Activated CD8-positive, alpha-beta memory T cell treated with anti-CD3 and anti-CD28 coated beads for 1 hour (primary cell): ENCODE results near the gene GRB2.
"Not testable (repeated sequence)": the region's sequence is repeated elsewhere in the genome, so short reads cannot be mapped to it uniquely, and the experiment has no call there.

Experiments used
- DNase-seq, 2 donors: peaks; one replicate each; pipeline ENCODE4 v3.0.0-alpha.2; 2020; ENCODE audit warnings: low read depth in 1 of 2; ENCODE audit errors: extremely low read depth in 1 of 2

Gene GRB2

GRCh38 chr17:75289832-75290337 lies 115.6 kb downstream of the GRB2 start:
- peak; percentile 35 to 48 for DNase-seq

DNA sequence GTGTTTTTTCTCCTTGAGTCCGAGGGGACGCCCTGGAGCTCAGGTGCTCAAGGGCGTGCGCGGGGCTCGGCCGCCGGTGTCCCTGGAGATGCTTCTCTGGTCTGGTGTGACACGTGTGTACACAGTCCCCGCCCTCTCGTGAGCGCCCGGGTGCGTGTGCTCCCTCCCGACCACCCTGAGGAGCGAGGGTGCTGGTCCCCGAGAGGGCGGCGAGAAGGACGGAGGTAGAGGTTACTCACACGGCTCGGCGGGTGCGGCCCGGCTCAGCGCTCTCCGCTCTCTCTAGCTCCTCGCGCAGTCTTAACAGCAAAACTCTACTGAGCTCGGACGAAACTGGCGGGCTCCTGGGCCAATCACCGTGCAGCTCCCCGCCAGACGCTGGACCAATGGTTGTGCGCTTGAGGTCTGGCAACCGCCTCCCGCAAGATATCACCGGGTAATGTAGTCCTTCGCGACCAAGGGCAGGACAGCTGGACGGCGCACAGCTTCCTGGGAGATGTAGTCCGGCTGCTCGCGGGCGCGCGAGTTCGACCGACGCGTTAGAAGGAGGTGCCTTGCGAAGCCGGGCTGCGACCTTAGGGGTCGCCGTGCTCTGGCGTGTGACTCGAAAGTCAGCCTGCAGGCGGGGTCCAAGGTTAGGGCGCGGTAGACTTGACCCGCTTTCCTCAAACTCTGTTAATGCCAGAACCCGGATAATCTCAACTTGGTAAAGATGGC lies 116.2 kb downstream of the GRB2 start, which contains the start of gene SLC25A19:
SLC25A19 (minus strand) TSS at position 319 of the 717 bp plus-strand sequence. CDS start 2,669 bp downstream, outside the sequence.
- DNase-seq = peak; percentile 91 to 93

- peak in 1 of 2 donors; percentile 6 for DNase-seq
These were observed 116.7 kb downstream of the GRB2 start for GRCh38 chr17:75288770-75289114.

- DNase-seq = no peak
These were observed 117.1 kb downstream of the GRB2 start for GRCh38 chr17:75288359-75288758.

GRCh38 chr17:75287221-75287620 lies 118.3 kb downstream of the GRB2 start:
- no peak for DNase-seq

DNA sequence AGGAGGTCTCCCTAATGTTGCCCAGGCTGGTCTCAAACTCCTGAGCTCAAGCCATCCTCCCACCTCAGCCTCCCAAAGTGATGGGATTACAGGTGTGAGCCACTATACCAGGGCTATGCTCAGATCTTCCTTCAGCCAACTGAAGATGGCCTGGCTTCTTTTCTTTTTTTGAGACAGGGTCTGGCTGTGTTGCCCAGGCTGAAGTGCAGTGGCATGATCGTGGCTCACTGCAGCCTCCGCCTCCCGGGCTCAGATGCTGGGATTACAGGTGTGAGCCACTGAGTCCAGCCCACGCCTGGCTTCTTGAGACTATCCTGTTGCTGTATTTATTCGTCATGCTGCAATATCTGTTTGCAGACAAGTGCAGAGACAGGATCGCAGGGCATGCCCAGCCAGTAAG lies 120.4 kb downstream of the GRB2 start:
- no peak for DNase-seq

DNA sequence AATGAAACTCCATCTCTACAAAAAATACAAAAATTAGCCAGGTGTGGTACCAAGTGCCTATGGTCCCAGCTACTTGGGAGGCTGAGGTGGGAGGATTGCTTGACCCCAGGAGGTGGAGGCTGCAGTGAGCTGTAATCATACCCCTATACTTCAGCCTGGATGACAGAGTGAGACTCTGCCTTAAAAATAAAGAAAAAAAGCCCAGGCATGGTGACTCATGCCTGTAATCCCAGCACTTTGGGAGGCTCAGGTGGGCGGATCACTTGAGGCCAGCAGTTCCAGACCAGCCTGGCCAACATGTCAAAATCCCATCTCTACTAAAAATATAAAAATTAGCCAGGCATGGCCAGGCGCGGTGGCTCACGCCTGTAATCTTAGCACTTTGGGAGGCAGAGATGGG lies 125.3 kb downstream of the GRB2 start:
- not testable (repeated sequence) for DNase-seq

DNA sequence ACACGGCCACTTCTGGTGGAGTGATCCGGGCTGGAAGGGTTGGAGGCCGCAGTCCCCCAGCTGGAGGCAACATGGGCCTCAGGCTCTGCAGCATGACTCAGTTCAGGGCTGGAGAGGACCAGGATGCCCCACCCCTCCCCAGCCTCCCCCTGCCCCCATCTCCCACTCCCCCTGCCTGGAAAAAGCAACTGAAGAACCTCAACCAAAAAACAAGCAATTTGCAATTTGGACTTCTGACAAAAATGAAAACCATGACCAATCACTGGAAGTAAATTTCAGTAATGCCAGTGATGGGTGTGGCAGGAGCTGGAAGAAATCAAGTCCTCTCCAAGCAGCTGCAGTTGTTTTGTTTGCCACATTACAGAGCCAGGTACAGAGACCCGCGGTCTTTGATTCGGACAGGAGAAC lies 127.8 kb downstream of the GRB2 start:
- no peak for DNase-seq

DNA sequence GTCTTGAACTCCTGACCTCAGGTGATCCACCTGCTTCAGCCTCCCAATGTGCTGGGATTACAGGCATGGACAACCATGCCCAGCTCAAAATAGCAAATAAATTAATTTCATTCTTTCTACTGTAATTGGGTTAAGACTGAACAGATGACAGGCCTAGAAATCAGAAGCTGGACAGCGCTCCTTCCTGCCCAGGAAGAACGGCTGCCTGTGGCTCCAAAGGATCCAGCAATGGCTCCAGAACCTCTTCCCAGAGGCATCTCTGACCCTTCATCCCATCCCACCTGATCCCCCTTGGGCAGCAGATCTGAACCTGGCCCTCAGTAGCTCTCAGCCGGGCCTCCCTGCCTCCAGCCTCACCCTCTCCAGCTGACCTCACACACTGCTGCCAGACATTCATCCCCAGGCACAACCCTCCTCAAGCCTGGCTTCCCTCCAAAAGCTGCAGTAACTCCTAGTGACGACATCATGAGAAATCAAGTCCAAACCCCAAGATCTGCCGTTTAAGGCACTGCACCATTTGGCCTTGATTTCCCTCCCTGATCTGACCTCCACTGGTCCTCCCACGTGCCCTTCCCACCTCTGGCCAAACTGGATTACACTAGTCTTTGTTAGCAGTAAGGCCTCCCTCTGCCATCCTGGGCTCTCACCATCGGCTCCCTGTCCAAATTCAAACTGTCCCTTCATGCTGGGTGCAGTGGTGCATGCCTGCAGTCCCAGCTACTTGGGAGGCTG lies 131.3 kb downstream of the GRB2 start:
- no peak for DNase-seq

DNA sequence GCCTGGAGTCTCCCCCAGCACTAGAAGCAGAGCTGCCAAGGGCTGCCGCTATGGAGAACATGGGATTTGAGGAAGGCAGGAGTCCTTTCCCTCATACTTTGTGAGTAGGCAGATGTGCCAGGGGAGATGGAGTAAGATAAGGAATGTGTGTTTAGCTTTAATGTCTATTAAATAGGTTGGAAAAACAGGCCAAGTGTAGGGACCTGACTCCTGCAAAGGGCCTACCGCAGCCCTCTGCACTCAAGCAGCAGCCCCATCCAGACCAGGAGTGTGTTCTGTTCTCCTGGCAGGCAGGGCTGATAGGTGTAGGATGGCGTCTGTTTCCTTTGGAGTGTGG lies 132.7 kb downstream of the GRB2 start:
- no peak for DNase-seq

DNA sequence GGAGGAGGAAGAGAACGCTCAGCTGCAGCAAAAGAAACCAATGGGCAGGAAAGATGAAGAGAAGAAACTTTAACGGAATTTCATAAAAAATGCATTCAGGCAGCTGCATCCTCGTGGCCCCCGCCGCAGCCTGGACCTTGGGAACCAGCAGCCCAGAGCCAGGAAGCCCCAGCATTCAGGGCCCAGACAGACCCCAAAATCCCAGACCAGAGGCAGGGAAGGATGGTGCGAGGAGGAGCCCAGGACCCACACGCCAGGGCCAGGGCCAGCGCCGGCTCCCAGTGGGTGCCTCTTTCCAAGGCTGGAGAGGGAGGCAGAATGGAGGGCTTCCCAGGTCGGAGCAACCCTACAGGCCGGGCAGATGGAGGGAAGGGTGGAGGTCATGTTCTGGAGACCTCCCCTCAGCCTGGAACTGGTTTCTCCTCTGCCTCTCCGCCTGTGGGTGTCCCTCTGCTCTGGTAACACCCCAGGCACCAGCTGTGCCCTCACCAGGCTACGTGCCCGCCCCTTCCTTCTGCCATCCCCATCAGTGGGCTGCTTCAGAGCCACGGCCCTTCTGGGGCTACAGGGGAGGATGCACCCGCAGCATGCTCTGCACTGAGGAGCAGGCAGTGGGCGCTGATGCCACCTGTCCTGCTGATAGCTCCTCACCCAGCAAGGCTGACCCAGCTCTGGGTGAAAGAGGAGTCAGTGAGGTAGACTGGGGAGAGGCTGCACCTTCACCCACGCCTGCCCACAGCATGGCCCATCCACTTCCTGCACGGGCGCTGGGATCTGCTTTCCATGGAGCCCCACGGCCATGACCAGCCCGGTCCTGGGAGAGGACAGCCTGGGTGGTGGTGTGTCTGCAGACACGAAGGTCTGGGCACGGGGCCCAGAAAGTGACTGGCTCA lies 133.3 kb downstream of the GRB2 start:
- DNase-seq = no peak

- DNase-seq = peak; percentile 60 to 84
These were observed 134.1 kb downstream of the GRB2 start for GRCh38 chr17:75271233-75271954.

- no peak for DNase-seq
These were observed 134.6 kb downstream of the GRB2 start, which contains the start of gene MIF4GD for GRCh38 chr17:75270966-75271232. Gene MIF4GD, minus strand, starts transcription at chr17:75271231. Its CDS starts 1,036 bp downstream, at chr17:75270195.

DNA sequence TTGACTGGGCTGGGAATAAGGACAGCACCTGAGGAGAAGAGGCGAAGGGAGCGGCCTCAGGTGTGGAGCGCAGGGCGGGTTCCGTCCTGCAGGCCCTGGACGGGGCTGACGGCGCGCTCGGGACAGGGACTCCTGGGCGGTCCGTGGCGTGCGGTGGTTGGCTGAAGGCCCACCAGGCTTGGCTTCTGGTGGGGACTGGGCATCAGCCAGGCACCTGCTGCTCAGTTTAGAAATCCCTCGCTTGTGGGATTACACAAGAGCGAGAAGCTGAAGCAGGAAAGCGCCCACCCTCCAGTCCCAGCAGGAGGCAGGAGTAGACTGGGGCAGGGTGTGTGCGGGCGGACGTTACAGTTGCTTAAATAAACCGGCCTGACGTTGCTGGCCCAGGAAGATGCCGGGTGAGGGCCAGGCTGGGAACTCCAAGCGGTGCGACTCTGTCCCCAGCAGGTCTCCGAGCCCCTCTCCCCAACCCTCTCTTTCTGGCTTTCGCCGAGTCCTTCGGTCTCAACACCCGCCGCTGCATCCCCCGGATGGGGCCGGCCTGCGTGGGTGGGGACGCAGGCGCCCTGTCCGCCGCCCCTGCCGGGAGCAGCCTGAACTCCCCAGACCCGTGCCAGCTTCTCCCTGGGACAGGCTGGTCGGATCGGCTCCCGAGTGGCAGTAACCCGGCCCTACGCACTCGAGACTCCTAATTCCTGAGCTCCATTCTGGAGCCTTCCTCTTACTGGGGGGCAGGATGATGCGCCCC lies 135.1 kb downstream of the GRB2 start:
- DNase-seq = peak in 1 of 2 donors; percentile 26

- DNase-seq = no peak
These were observed 135.6 kb downstream of the GRB2 start for GRCh38 chr17:75269844-75270217.
